HG03108 (cell line): ENCODE data around the gene OPA3.

ENCODE experiments used
- ATAC-seq: cut with Tn5 transposase; IDR thresholded peaks from one replicate; pipeline ENCODE4 v1.9.1; 2021; ENCODE audit warnings: moderate library complexity; ENCODE audit not compliant: unreplicated experiment

Gene OPA3

DNA sequence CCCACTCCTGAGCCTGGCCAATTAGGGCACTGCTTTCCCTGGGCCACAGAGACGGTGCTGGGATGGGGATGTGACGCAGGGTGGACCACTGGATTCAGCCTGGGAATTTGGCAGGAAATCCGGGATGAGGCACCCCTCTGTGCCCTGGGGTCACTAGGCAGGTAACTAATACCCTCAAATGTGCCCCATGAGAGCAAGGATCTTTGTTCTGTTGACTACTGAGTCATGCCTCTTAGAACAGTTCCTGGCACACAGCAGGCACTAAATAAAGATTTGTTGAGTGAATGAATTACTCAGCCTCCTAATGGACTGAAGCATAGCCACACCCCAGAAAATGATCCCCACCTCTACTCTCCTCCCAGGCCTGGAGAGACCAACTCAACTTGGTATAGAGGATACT lies 15.9 kb downstream of the OPA3 start:
- ATAC-seq: no peak

- no peak for ATAC-seq
These were observed 17.0 kb downstream of the OPA3 start for GRCh38 chr19:45567609-45568008.

DNA sequence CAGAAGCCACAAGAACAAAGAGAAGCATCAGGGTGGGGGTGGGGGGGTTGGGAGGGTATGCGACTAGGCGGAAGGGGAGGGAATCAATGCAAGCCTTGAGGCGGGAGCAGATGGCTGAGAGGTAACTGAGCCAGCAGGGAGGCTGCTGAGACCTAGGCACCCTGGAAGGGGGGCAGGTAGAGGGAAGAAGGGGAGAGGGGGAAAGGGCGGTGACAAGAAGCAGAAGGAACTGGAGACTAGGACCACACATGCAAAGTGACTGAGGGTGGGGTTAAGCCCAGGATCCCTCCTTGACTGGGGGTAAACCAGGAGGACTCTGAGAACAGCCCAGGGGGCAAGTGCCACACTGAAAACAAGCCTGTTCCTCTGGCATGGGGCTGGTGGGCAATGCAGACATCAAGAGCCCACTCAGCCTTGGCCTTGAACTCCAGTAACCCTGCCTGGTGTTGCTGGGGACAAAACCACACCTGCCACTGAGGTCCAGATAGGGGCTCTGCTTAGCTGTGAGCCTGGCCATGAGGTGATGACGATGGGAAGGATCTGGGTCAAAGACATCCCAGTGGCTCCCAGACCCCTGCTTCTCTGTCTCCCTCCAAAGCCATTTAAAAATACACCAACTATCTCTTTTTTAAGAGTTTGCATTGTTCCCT lies 20.3 kb downstream of the OPA3 start:
- no peak for ATAC-seq

GRCh38 chr19:45560686-45561085 lies 23.9 kb downstream of the OPA3 start:
- ATAC-seq: no peak

GRCh38 chr19:45560038-45560437 lies 24.6 kb downstream of the OPA3 start:
- ATAC-seq: no peak

GRCh38 chr19:45558399-45558878 lies 26.2 kb downstream of the OPA3 start:
- peak; percentile 69 for ATAC-seq

- no peak for ATAC-seq
These were observed 27.8 kb downstream of the OPA3 start for GRCh38 chr19:45556835-45557234.

- ATAC-seq: no peak
These were observed 30.1 kb downstream of the OPA3 start for GRCh38 chr19:45554481-45554880.

GRCh38 chr19:45553464-45553863 lies 31.1 kb downstream of the OPA3 start:
- ATAC-seq: no peak

GRCh38 chr19:45547965-45548609 lies 36.5 kb downstream of the OPA3 start:
- ATAC-seq: no peak

- ATAC-seq: no peak
These were observed 37.3 kb downstream of the OPA3 start for GRCh38 chr19:45547211-45547770.

DNA sequence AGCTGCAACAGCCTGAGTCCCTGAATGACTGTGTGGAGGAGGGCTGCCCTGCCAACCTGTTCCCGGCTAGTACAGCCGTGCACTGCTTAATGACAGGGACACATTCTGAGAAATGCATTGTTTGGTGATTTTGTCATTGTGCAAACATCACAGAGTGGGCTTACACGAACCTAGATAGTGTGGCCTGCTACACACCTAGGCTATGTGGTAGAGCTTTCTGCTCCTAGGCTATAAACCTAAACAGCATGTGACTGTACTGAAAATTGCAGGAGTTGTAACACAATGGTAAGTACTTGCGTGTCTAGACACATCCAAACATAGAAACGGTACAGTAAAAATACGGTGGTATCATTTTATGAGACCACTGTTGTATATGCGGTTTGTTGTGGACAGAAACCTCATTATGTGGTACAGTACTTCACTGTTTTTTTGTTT lies 42.4 kb downstream of the OPA3 start:
- ATAC-seq: no peak

DNA sequence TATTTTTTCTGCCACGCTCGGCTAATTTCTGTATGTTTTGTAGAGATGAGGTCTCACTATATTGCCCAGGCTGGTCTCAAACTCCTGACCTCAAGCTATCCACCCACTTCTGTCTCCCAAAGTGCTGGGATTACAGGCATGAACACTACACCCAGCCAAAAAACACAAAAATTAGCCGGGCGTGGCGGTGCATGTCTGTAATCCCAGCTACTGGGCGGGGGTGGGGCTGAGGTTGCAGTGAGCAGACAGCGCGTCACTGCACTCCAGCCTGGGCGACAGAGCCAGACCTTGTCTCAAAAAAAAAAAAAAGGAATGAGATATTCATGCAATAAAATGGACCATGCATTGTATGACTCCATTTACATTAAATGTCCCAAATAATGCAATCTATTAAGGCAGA lies 45.1 kb downstream of the OPA3 start:
- no peak for ATAC-seq

DNA sequence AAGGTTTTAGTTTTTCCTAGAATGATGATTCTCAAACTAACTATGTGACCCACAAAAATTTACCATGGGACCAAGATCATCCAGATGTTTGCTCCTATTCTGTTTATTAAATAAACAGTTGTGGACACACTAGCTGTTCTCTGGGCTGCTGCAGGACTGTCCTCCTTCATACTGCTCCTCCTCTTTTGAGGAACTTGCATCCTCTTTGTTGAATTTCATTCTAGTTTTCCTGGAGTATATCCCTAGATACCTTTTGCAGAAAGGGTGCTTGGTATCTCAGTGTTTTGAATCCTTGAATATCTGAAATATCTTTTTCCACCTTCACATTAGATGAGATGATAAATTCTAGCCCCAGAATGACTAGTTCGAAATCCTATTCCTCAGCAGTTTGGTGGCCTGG lies 53.3 kb downstream of the OPA3 start:
- ATAC-seq: no peak

DNA sequence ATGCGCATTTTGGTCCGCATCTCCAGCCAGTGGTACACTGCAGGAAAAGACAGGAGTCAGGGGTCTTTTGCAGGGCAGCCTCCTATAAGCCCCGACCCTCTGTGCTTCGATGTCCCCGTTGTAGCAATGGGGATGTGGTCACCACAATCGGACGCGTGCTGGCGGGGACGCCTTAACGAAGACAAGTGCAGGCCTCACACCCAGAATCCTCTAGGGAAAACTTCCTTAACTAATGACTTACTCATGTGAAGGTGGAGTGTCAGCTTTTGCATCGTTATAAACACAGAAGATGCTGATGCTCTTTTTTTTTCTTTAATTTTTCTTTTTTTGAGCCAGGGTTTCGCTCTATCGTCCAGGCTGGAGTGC lies 55.2 kb downstream of the OPA3 start:
- no peak for ATAC-seq

DNA sequence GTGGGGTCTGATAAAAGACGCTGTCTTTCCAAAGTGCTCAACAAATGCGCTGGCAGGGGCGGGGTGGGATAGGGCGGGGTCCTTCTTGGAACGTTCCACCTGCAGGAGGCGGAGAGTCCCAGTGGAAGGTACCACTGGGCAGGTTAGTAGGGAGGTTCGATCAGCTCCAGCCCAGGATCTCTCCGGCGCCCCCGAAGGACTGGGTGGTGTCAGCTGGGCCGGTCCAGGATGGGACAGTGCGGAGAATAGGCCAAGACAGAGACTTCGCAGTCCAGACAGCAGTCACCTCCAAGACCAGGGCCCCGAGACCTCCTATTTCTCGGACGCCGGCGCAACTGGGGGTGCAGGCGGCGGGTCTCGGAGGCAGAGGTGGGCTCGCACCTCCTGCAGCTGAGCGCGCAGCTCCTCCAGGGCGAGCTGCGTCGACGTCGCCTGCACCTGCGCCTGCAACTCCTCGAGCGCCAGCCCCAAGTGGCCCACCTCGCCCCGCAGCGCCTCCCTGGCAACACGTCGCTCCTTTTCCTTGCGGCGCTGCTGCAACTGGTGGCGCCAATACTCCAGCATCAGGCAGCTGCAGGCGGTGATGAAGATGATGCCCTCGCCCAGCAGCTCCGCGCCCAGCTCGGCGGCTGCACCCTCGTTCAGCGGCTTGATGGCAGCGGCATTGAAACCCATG lies 55.7 kb downstream of the OPA3 start:
- ATAC-seq: no peak

DNA sequence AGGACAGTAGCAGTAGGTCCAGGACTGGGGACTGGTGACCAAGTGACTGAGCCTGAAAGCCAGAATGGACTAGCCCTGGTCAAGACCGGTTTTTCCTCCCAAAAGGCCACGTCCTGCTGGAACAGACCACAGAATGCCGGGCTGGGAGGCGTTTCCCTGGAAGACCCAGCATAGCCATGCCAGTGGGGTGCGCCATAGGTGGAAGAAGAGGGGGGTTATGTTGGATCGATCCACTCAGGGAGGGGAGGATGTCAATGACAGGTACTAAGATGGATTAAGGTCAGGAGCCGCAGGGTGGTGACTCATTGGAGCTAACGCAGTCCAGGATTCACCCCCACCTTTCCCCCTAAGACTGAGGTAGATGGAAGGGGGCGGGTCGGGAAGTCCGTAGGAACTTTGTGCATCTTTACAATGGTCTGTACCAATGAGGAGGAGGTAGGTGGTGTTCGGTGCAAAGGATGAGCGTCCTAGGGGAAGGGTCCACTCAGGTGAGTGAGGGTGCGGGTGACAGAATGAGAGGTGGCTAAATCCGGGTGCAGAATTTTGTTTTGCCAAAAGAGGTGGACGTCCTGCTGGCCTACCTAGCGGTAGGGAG lies 56.4 kb downstream of the OPA3 start:
- ATAC-seq: no peak

GRCh38 chr19:45527731-45528130 lies 56.9 kb downstream of the OPA3 start:
- no peak for ATAC-seq

DNA sequence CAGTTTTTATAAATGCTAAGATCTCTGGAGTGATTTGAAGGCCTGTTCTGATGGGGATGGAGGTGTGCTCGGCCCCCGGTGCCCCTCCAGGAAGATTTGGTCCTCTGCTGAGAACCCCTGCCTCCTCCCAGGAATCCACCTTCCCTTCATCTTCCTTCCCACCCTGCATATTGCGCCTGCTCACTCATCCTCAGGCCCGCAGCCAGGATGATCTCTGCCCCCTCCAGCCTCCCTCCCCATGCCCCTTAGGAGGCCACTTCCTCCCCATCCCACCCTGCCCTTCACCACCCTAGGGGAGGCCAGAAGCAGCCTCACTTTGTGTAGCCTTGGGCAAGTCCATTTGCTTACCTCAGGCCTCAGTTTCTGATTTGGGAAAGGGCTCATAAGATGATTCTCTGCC lies 57.6 kb downstream of the OPA3 start:
- no peak for ATAC-seq

DNA sequence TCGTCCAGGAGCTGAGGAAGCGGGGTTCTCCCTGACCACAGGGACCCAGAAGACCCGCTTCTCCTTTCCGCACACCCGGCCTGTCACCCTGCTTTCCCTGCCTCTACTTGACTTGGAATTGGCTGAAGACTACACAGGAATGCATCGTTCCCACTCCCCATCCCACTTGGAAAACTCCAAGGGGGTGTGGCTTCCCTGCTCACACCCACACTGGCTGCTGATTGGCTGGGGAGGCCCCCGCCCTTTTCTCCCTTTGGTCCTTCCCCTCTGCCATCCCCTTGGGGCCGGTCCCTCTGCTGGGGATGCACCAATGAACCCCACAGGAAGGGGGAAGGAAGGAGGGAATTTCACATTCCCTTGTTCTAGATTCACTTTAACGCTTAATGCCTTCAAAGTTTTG lies 58.5 kb downstream of the OPA3 start:
- no peak for ATAC-seq

DNA sequence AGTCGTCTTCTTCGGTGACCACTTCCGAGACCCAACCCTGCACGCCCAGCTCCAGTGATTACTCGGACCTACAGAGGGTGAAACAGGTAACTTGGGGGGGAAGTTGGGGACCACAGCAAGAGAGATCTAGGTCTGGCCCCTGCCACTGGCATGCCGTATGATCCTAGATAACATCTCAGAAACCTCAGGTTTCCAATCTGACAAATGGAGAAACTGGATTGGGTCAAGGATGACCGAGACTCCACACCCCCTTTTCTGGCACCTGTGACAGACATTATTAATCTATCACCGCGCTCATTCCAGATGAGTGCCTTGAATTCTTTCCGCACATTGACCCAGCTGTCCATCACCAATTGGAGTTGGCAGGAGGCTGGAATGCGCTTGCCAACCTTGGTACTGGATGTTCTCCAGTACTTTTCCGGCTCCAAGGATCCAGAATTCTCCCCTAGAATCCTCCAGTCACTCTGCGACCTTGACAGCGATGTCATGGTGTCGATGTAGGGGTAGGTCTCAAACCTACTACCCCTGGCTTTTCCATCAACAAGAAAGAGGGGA lies 60.0 kb downstream of the OPA3 start:
- ATAC-seq: no peak
